Stimulated activated CD8-positive, alpha-beta memory T cell treated with anti-CD3 and anti-CD28 coated beads, Interleukin-4, amount 100 ng/mL, for 48 hours (primary cell): ENCODE measurements around the gene ATP8B1.

Experiments
- DNase-seq: peaks from one replicate; pipeline ENCODE4 v3.0.0-alpha.2; 2020

ATP8B1 gene

GRCh38 chr18:57715671-57716070 is 87.4 kb downstream of the ATP8B1 start:
- no peak for DNase-seq

- no peak for DNase-seq
These were observed 88.0 kb downstream of the ATP8B1 start for GRCh38 chr18:57715073-57715472.

GRCh38 chr18:57710226-57710625 is 92.9 kb downstream of the ATP8B1 start:
- no peak for DNase-seq

GRCh38 chr18:57709335-57709734 is 93.8 kb downstream of the ATP8B1 start:
- no peak for DNase-seq

- DNase-seq, result no peak
These were observed 94.8 kb downstream of the ATP8B1 start for GRCh38 chr18:57708288-57708687.

GRCh38 chr18:57705832-57706595 is 97.1 kb downstream of the ATP8B1 start:
- no peak for DNase-seq

GRCh38 chr18:57705011-57705410 is 98.1 kb downstream of the ATP8B1 start:
- no peak for DNase-seq

GRCh38 chr18:57698571-57699276 is 104.4 kb downstream of the ATP8B1 start:
- no peak for DNase-seq

GRCh38 chr18:57697426-57697825 is 105.7 kb downstream of the ATP8B1 start:
- no peak for DNase-seq

- DNase-seq, result no peak
These were observed 106.8 kb downstream of the ATP8B1 start for GRCh38 chr18:57696271-57696670.

GRCh38 chr18:57691363-57691762 is 111.8 kb downstream of the ATP8B1 start:
- no peak for DNase-seq

- no peak for DNase-seq
These were observed 115.1 kb downstream of the ATP8B1 start for GRCh38 chr18:57687970-57688369.

- DNase-seq, result no peak
These were observed 119.6 kb downstream of the ATP8B1 start for GRCh38 chr18:57683470-57683869.

- no peak for DNase-seq
These were observed 125.6 kb downstream of the ATP8B1 start for GRCh38 chr18:57677262-57678211.

GRCh38 chr18:57674891-57675290 is 128.2 kb downstream of the ATP8B1 start:
- DNase-seq, result no peak

- DNase-seq, result no peak
These were observed 133.1 kb downstream of the ATP8B1 start for GRCh38 chr18:57670046-57670445.

- DNase-seq, result no peak
These were observed 135.1 kb downstream of the ATP8B1 start for GRCh38 chr18:57668021-57668420.

- no peak for DNase-seq
These were observed 136.2 kb downstream of the ATP8B1 start for GRCh38 chr18:57666818-57667497.

- DNase-seq, result no peak
These were observed 138.4 kb downstream of the ATP8B1 start for GRCh38 chr18:57664568-57665165.

GRCh38 chr18:57660961-57661360 is 142.2 kb downstream of the ATP8B1 start:
- no peak for DNase-seq

- no peak for DNase-seq
These were observed 143.5 kb downstream of the ATP8B1 start for GRCh38 chr18:57659460-57660102.

GRCh38 chr18:57657542-57657941 is 145.6 kb downstream of the ATP8B1 start:
- DNase-seq, result no peak
